Chondrocyte (in vitro differentiated cells): Measurements from ENCODE around the gene CCDC120. TPM values are rescaled to one million over a fixed set of nuclear protein-coding genes. Genes with fewer than 3 reads are reported as not detected.

Source experiments
- DNase-seq: peaks from one replicate; pipeline ENCODE4 v3.0.0; 2021; ENCODE audit warnings: mixed read lengths, low spot score
- H3K27ac Mint-ChIP-seq: one replicate; pipeline ENCODE4 v1.8.0; 2021; ENCODE audit warnings: mild to moderate bottlenecking, moderate library complexity, mixed read lengths; ENCODE audit not compliant: unreplicated experiment
- H3K27me3 Mint-ChIP-seq: 2 replicates; pipeline ENCODE4 v1.8.0; 2021; ENCODE audit warnings: low read depth, mixed read lengths
- H3K36me3 Mint-ChIP-seq: 2 replicates; pipeline ENCODE4 v1.8.0; 2021; ENCODE audit warnings: low read depth, mixed read lengths
- H3K4me1 Mint-ChIP-seq: 2 replicates; pipeline ENCODE4 v1.8.0; 2021; ENCODE audit warnings: low read depth, mild to moderate bottlenecking, mixed read lengths
- H3K4me3 Mint-ChIP-seq: one replicate; pipeline ENCODE4 v1.8.0; 2021; ENCODE audit warnings: mild to moderate bottlenecking, moderate library complexity, mixed read lengths; ENCODE audit not compliant: unreplicated experiment
- H3K9me3 Mint-ChIP-seq: 2 replicates; pipeline ENCODE4 v1.8.0; 2021; ENCODE audit warnings: low read depth, mixed read lengths
- CTCF ChIP-seq: fragments of 200-600 bp; sonication (generic); IDR thresholded peaks from 2 replicates; pipeline ENCODE4 v1.5.0; 2021; ENCODE audit warnings: antibody characterized with exemption, mild to moderate bottlenecking, moderate library complexity
- total RNA-seq: library from RNA; stranded (reverse); gene quantifications from 3 replicates; pipeline ENCODE4 v1.2.1, GENCODE V29; 2021

CCDC120 gene
- total RNA-seq, 1 donor from 2014 or later: 6.9 TPM

GRCh38 chrX:49110417-49110816 is 51.6 kb downstream of the CCDC120 start:
- Mint-ChIP-seq H3K9me3 (peaks cover 6% of the 10 kb centered on the region), H3K27me3 (no peaks in the 10 kb centered on the region), H3K36me3 (peaks cover 3% of the 10 kb centered on the region), H3K27ac (no peak overlapping the region), H3K4me1 (no peaks in the 10 kb centered on the region), H3K4me3 (no peak overlapping the region)
- TF ChIP-seq CTCF: no peak
- no peak for DNase-seq

- Mint-ChIP-seq H3K4me1 (no peaks in the 10 kb centered on the region), H3K36me3 (peaks cover 8% of the 10 kb centered on the region), H3K27ac (no peak overlapping the region), H3K27me3 (no peaks in the 10 kb centered on the region), H3K4me3 (no peak overlapping the region), H3K9me3 (peaks cover 9% of the 10 kb centered on the region)
- no peak for DNase-seq
- TF ChIP-seq CTCF: no peak
Measured at GRCh38 chrX:49111791-49112190, 53.0 kb downstream of the CCDC120 start.

GRCh38 chrX:49116076-49116475 is 57.3 kb downstream of the CCDC120 start:
- H3K27me3 Mint-ChIP-seq: no peaks in the 10 kb centered on the region
- DNase-seq: no peak
- H3K27ac Mint-ChIP-seq: no peak overlapping the region
- peaks cover 15% of the 10 kb centered on the region for H3K36me3 Mint-ChIP-seq
- no peak for TF ChIP-seq CTCF
- H3K4me1 Mint-ChIP-seq: no peaks in the 10 kb centered on the region
- peaks cover 7% of the 10 kb centered on the region for H3K9me3 Mint-ChIP-seq
- H3K4me3 Mint-ChIP-seq: no peak overlapping the region

GRCh38 chrX:49116716-49117115 is 57.9 kb downstream of the CCDC120 start:
- no peak overlapping the region for H3K27ac Mint-ChIP-seq
- H3K4me3 Mint-ChIP-seq: no peak overlapping the region
- peaks cover 15% of the 10 kb centered on the region for H3K36me3 Mint-ChIP-seq
- no peak for DNase-seq
- TF ChIP-seq CTCF: no peak
- no peaks in the 10 kb centered on the region for H3K27me3 Mint-ChIP-seq
- H3K9me3 Mint-ChIP-seq: peaks cover 9% of the 10 kb centered on the region
- H3K4me1 Mint-ChIP-seq: no peaks in the 10 kb centered on the region

GRCh38 chrX:49117581-49117980 is 58.8 kb downstream of the CCDC120 start:
- Mint-ChIP-seq H3K27me3 (no peaks in the 10 kb centered on the region), H3K4me1 (no peaks in the 10 kb centered on the region), H3K9me3 (peaks cover 10% of the 10 kb centered on the region), H3K36me3 (peaks cover 15% of the 10 kb centered on the region), H3K27ac (no peak overlapping the region), H3K4me3 (no peak overlapping the region)
- no peak for TF ChIP-seq CTCF
- DNase-seq: no peak

Other genes with a start within 250 kb of the CCDC120 start
- 0.22 TPM in 1 of 3 replicates, not detected in the others for gene ERAS, start 232.5 kb upstream of the CCDC120 start, total RNA-seq
- gene PCSK1N, start 223.4 kb upstream of the CCDC120 start, total RNA-seq: 58.7 to 74.2 TPM (median 69.2 TPM) in 3 replicates
- 37.7 to 41.6 TPM (median 38.0 TPM) in 3 replicates for gene TIMM17B, start 161.2 kb upstream of the CCDC120 start, total RNA-seq
- gene PQBP1, start 161.1 kb upstream of the CCDC120 start, total RNA-seq: 58.4 to 61.7 TPM (median 61.7 TPM) in 3 replicates
- 32.3 to 39.2 TPM (median 38.9 TPM) in 3 replicates for gene SLC35A2, start 147.4 kb upstream of the CCDC120 start, total RNA-seq
- 4.3 to 5.1 TPM (median 4.6 TPM) in 3 replicates for gene PIM2, start 140.0 kb upstream of the CCDC120 start, total RNA-seq
- 47.4 to 49.0 TPM (median 47.5 TPM) in 3 replicates for gene OTUD5, start 101.4 kb upstream of the CCDC120 start, total RNA-seq
- 1.4 to 1.7 TPM (median 1.6 TPM) in 3 replicates for gene KCND1, start 87.2 kb upstream of the CCDC120 start, total RNA-seq
- gene GRIPAP1, start 56.7 kb upstream of the CCDC120 start, total RNA-seq: 28.8 to 37.5 TPM (median 32.7 TPM) in 3 replicates
- 39.3 to 42.5 TPM (median 41.2 TPM) in 3 replicates for gene TFE3, start 15.6 kb upstream of the CCDC120 start, total RNA-seq
- 51.9 to 58.3 TPM (median 53.4 TPM) in 3 replicates for gene PRAF2, start 15.0 kb downstream of the CCDC120 start, total RNA-seq
- 49.2 to 63.0 TPM (median 49.3 TPM) in 3 replicates for gene WDR45, start 20.9 kb downstream of the CCDC120 start, total RNA-seq
- gene GPKOW, start 64.7 kb downstream of the CCDC120 start, total RNA-seq: 16.0 to 17.5 TPM (median 17.2 TPM) in 3 replicates
- gene MAGIX, start 103.8 kb downstream of the CCDC120 start, total RNA-seq: 1.6 to 3.5 TPM (median 2.9 TPM) in 3 replicates
- 120 to 203 TPM (median 187 TPM) in 3 replicates for gene PLP2, start 112.9 kb downstream of the CCDC120 start, total RNA-seq
- 7.2 to 8.2 TPM (median 7.5 TPM) in 3 replicates for gene PRICKLE3, start 127.4 kb downstream of the CCDC120 start, total RNA-seq
- gene SYP, start 141.2 kb downstream of the CCDC120 start, total RNA-seq: 0.87 to 1.5 TPM (median 1.4 TPM) in 3 replicates
- not detected in 3 replicates for gene CACNA1F, start 174.3 kb downstream of the CCDC120 start, total RNA-seq
- 12.3 to 13.2 TPM (median 12.8 TPM) in 3 replicates for gene CCDC22, start 176.5 kb downstream of the CCDC120 start, total RNA-seq
- 0.12 to 0.28 TPM in 2 of 3 replicates, not detected in the other for gene FOXP3, start 205.7 kb downstream of the CCDC120 start, total RNA-seq
- 6.6 to 15.0 TPM (median 8.0 TPM) in 3 replicates for gene PPP1R3F, start 210.8 kb downstream of the CCDC120 start, total RNA-seq
- not detected in 3 replicates for gene GAGE10, start 244.6 kb downstream of the CCDC120 start, total RNA-seq